KOPT-K1 (cell line): ENCODE results near the gene CNGA4.
"Not testable (repeated sequence)": the region's sequence is repeated elsewhere in the genome, so short reads cannot be mapped to it uniquely, and the experiment has no call there.

Experiments
- H3K27ac ChIP-seq: fragments of 200-600 bp; sonication (generic); 2 replicates; pipeline ENCODE4 v1.5.1; 2016; ENCODE audit warnings: antibody characterized with exemption, mild to moderate bottlenecking, low read depth, low read length; ENCODE audit not compliant: poor library complexity, severe bottlenecking
- H3K36me3 ChIP-seq: fragments of 200-600 bp; sonication (generic); 2 replicates; pipeline ENCODE4 v1.5.1; 2017; ENCODE audit warnings: antibody characterized with exemption, mild to moderate bottlenecking, low read length, moderate library complexity; ENCODE audit not compliant: insufficient read depth
- H3K9me3 ChIP-seq: fragments of 200-600 bp; sonication (generic); 2 replicates; pipeline ENCODE4 v1.5.1; 2017; ENCODE audit warnings: antibody characterized with exemption, low read length, mild to moderate bottlenecking; ENCODE audit not compliant: insufficient read depth, poor library complexity, severe bottlenecking

Gene CNGA4

DNA sequence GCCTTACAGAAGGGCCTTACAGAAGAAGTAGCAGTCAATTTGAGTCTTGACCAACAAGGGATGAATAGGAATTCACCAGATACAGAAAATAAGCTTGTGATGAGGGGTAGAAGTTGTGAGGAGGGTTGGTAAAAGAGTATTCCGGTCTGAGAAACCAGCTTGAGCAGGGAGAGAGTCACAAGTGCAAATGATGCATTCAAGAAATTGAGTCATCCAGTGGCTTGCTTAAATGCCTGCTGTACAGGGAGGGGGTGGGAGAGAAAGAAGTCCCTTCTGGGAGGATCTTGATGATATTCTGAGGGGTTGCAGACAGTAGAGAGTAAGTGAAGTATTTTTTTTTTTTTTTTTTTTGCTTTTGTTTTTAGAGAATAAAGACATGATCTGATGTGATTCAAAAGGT is 29.9 kb downstream of the CNGA4 start:
- H3K36me3 ChIP-seq: no peaks in the 10 kb centered on the region
- H3K9me3 ChIP-seq: no peaks in the 10 kb centered on the region
- H3K27ac ChIP-seq: no peak overlapping the region

DNA sequence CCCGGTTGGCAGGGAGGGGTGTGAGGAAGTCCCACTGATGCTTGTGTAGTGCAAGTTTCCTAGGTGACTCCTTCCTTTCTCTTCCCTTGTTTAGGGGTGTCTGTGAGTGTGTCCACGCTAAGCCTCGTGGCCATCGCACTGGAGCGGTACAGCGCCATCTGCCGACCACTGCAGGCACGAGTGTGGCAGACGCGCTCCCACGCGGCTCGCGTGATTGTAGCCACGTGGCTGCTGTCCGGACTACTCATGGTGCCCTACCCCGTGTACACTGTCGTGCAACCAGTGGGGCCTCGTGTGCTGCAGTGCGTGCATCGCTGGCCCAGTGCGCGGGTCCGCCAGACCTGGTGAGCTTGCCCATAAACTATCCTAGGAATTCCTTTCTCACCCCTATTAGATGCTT is 31.1 kb downstream of the CNGA4 start:
- H3K27ac ChIP-seq: no peak overlapping the region
- no peaks in the 10 kb centered on the region for H3K9me3 ChIP-seq
- H3K36me3 ChIP-seq: no peaks in the 10 kb centered on the region

DNA sequence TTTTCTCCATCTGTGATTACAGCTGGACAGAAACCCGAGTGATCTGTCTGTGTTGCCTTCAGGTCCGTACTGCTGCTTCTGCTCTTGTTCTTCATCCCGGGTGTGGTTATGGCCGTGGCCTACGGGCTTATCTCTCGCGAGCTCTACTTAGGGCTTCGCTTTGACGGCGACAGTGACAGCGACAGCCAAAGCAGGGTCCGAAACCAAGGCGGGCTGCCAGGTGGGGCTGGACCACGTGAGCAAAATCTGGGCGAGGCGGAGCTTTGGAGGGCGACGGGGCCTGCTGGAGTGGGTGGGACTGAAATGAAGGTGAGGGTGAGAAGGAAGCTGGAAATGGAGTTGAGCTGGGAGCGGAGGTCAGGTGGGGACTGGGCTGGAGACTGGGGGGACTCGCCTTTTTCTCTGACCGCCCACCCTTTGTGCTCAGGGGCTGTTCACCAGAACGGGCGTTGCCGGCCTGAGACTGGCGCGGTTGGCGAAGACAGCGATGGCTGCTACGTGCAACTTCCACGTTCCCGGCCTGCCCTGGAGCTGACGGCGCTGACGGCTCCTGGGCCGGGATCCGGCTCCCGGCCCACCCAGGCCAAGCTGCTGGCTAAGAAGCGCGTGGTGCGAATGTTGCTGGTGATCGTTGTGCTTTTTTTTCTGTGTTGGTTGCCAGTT is 31.8 kb downstream of the CNGA4 start:
- Histone ChIP-seq H3K36me3 (no peaks in the 10 kb centered on the region), H3K27ac (no peak overlapping the region), H3K9me3 (no peaks in the 10 kb centered on the region)

DNA sequence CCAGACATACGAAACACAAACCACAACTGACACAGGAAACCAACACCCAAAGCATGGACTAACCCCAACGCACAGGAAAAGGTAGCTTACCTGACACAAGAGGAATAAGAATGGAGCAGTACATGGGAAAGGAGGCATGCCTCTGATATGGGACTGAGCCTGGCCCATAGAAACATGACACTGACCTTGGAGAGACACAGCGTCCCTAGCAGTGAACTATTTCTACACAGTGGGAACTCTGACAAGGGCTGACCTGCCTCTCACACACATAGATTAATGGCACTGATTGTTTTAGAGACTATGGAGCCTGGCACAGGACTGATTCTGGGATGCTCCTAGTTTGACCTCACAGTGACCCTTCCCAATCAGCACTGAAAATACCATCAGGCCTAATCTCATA is 32.7 kb downstream of the CNGA4 start:
- H3K27ac ChIP-seq: no peak overlapping the region
- no peaks in the 10 kb centered on the region for H3K9me3 ChIP-seq
- no peaks in the 10 kb centered on the region for H3K36me3 ChIP-seq

DNA sequence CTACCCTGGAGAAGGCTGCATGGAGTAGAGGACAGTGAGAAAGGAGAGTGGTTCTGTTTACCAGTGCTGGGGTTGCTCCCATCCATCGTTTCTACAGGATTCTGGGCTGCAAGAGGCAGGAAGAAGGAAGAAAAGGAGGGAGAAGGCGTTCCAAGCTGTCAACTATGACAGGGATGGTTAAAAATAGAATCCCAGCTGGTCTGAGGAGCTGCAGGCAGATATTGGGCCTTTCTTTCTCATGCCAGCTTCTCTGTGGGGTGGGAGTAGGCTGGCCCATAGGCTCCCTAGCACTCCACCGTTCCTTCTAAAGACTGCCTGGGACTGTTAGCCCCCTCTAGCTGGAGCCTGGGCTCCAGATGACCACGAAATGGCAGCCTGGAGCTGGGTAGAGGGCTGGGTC is 34.3 kb downstream of the CNGA4 start:
- Histone ChIP-seq H3K27ac (no peak overlapping the region), H3K36me3 (no peaks in the 10 kb centered on the region), H3K9me3 (no peaks in the 10 kb centered on the region)

DNA sequence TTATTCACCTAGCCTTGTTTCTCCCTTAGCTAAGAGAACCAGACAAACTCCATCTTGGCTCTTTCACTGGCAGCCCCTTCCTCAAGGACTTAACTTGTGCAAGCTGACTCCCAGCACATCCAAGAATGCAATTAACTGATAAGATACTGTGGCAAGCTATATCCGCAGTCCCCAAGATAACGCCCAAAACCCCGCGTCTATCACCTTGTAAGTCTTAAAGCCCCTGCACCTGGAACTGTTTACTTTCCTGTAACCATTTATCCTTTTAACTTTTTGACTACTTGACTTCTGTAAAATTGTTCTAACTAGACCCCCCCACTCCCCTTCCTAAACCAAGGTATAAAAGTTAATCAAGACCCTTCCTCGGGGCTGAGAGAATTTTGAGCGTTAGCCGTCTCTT is 41.9 kb downstream of the CNGA4 start:
- not testable (repeated sequence) for H3K27ac ChIP-seq, H3K36me3 ChIP-seq, H3K9me3 ChIP-seq

DNA sequence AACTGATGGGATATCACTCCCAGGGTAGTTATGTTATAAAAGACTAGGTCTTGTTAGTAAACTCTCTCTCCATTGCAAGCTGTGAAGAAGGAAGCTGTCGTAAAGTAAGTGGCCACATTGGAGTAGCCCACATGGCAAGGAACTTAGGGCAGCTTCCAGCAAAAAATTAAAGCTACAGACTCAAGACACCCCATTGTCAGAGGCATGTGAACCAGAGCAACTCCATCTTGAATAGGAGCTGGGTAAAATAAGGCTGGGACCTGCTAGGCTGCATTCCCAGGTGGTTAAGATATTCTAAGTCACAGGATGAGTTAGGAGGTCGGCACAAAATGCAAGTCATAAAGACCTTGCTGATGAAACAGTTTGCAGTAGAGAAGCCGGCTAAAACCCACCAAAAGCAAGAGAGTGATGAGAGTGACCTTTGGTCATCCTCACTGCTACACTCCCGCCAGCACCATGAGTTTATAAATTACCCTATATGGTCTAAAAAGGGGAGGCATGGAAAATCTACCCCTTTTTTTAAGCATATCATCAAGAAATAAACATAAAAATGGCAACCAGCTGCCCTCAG is 44.6 kb downstream of the CNGA4 start:
- Histone ChIP-seq H3K9me3 (peaks cover 3% of the 10 kb centered on the region), H3K36me3 (no peaks in the 10 kb centered on the region), H3K27ac (no peak overlapping the region)

DNA sequence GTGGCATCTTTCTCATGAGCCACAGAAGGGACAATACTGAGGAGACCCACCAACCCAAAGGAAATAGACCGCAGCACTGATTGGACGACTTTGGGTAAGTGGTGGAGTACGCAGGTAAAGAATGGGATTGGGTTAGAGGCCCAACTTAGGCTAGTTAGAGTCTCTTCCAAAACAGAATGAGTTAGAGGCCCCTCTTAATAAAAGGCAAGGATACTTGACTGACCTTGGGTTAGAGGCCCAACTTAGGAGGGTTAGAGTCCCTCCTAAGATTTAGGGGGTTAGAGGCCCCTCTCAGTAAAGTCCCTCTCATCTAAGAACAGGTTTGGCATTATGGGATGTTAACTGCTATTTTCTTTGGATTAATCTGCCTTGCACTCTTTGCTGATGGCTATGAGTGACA is 45.4 kb downstream of the CNGA4 start:
- Histone ChIP-seq H3K36me3 (no peaks in the 10 kb centered on the region), H3K9me3 (peaks cover 3% of the 10 kb centered on the region), H3K27ac (no peak overlapping the region)

DNA sequence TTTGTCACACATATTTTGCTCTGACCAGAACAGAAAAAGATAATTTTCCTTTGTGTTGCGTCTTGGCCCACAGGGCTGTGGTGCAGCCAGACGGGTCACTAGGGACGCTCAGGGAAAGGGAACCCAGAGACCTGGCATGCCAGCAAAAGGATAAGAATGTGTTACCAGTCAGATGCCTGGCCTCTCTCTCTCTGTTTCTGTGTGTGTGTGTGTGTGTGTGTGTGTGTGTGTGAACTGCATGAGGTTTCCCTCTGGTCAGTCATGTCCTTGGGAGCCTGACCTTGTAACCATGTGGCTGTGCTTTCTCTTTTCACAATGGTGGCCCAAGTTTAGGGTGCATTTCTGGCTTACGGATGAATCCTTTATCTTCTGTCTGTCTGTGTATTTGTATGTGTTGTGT is 46.1 kb downstream of the CNGA4 start:
- no peaks in the 10 kb centered on the region for H3K36me3 ChIP-seq
- H3K27ac ChIP-seq: no peak overlapping the region
- peaks cover 3% of the 10 kb centered on the region for H3K9me3 ChIP-seq
